ENCODE results near the gene ASIC4.

ASIC4 gene

GRCh38 chr2:219514196-219514761, at the start of gene ASIC4:
ASIC4 (plus strand) TSS chr2:219514482; CDS start chr2:219514725, 243 bp downstream.
- DNase-seq (ENCODE audit: low read depth, low spot score): no peak

GRCh38 chr2:219465659-219466561, 48.4 kb upstream of the ASIC4 start:
- DNase-seq (ENCODE audit: low read depth, low spot score): no peak

GRCh38 chr2:219466816-219467735, 47.2 kb upstream of the ASIC4 start:
- DNase-seq (ENCODE audit: low read depth, low spot score): no peak

- DNase-seq (ENCODE audit: low read depth, low spot score): no peak
Measured at GRCh38 chr2:219467736-219468075, 46.6 kb upstream of the ASIC4 start.

- DNase-seq (ENCODE audit: low read depth, low spot score): no peak
Measured at GRCh38 chr2:219468410-219469185, 45.7 kb upstream of the ASIC4 start.

GRCh38 chr2:219469186-219469724, 45.0 kb upstream of the ASIC4 start:
- DNase-seq (ENCODE audit: low read depth, low spot score): no peak

- no peak for DNase-seq (ENCODE audit: low read depth, low spot score)
Measured at GRCh38 chr2:219470429-219470828, 43.9 kb upstream of the ASIC4 start.

GRCh38 chr2:219471476-219472371, 42.6 kb upstream of the ASIC4 start:
- no peak for DNase-seq (ENCODE audit: low read depth, low spot score)

- DNase-seq (ENCODE audit: low read depth, low spot score): no peak
Measured at GRCh38 chr2:219472629-219473187, 41.6 kb upstream of the ASIC4 start.

- DNase-seq (ENCODE audit: low read depth, low spot score): no peak
Measured at GRCh38 chr2:219473511-219473910, 40.8 kb upstream of the ASIC4 start.

- DNase-seq (ENCODE audit: low read depth, low spot score): no peak
Measured at GRCh38 chr2:219474285-219475060, 39.8 kb upstream of the ASIC4 start.

- DNase-seq (ENCODE audit: low read depth, low spot score): no peak
Measured at GRCh38 chr2:219475278-219475677, 39.0 kb upstream of the ASIC4 start.

- no peak for DNase-seq (ENCODE audit: low read depth, low spot score)
Measured at GRCh38 chr2:219475697-219476651, 38.3 kb upstream of the ASIC4 start.

GRCh38 chr2:219476652-219477151, 37.6 kb upstream of the ASIC4 start:
- DNase-seq (ENCODE audit: low read depth, low spot score): no peak

- DNase-seq (ENCODE audit: low read depth, low spot score): no peak
Measured at GRCh38 chr2:219477179-219477578, 37.1 kb upstream of the ASIC4 start.

GRCh38 chr2:219477815-219478214, 36.5 kb upstream of the ASIC4 start:
- no peak for DNase-seq (ENCODE audit: low read depth, low spot score)

- no peak for DNase-seq (ENCODE audit: low read depth, low spot score)
Measured at GRCh38 chr2:219478916-219479315, 35.4 kb upstream of the ASIC4 start.

GRCh38 chr2:219480004-219480403, 34.3 kb upstream of the ASIC4 start:
- no peak for DNase-seq (ENCODE audit: low read depth, low spot score)

All from iPS DF 19.7 (cell line).